DND-41 (cell line): ENCODE data around the gene LRRC57.

Experiments used
- ATAC-seq: fragments of 200-7000 bp; cut with Tn5 transposase; 3 replicates; pipeline ENCODE4 v1.9.1; 2021; ENCODE audit warnings: low read depth; ENCODE audit not compliant: insufficient read depth
- DNase-seq: peaks from one replicate; pipeline ENCODE4 v3.0.0-alpha.2; 2020
- H2AFZ ChIP-seq: 2 replicates; pipeline ENCODE4 v1.6.0; 2012; ENCODE audit warnings: low read depth, low read length
- H3K27ac ChIP-seq: 2 replicates; pipeline ENCODE4 v1.5.1; 2012; ENCODE audit warnings: low read length, inconsistent platforms
- H3K27me3 ChIP-seq: fragments of 200-600 bp; sonication (generic); 2 replicates; pipeline ENCODE4 v1.6.0; 2012; ENCODE audit warnings: low read length, mild to moderate bottlenecking, inconsistent platforms; ENCODE audit not compliant: insufficient read depth, poor library complexity
- H3K36me3 ChIP-seq: 2 replicates; pipeline ENCODE4 v1.5.1; 2012; ENCODE audit warnings: low read length, inconsistent platforms; ENCODE audit not compliant: insufficient read depth
- H3K4me1 ChIP-seq: 2 replicates; pipeline ENCODE4 v1.5.1; 2012; ENCODE audit warnings: mild to moderate bottlenecking, low read length; ENCODE audit not compliant: insufficient read depth
- H3K4me2 ChIP-seq: 2 replicates; pipeline ENCODE4 v1.6.0; 2012; ENCODE audit warnings: mild to moderate bottlenecking, moderate library complexity, low read length, inconsistent platforms; ENCODE audit not compliant: insufficient read depth
- H3K4me3 ChIP-seq, 2 experiments: fragments of 200-600 bp in 1 of 2; shearing (Covaris generic) in 1 of 2; 2 replicates each; pipeline ENCODE4 v1.5.1; 2012 to 2016; ENCODE audit warnings: inconsistent platforms in 2 of 2, low read length in 2 of 2, mild to moderate bottlenecking in 2 of 2, low read depth in 1 of 2, moderate library complexity in 1 of 2
- H3K79me2 ChIP-seq: 2 replicates; pipeline ENCODE4 v1.6.0; 2012; ENCODE audit warnings: low read length, inconsistent platforms; ENCODE audit not compliant: insufficient read depth
- H3K9ac ChIP-seq: 2 replicates; pipeline ENCODE4 v1.6.0; 2012; ENCODE audit warnings: low read depth, mild to moderate bottlenecking, inconsistent platforms, low read length, moderate library complexity
- H3K9me3 ChIP-seq: 2 replicates; pipeline ENCODE4 v1.5.1; 2012; ENCODE audit warnings: low read length, moderate library complexity, mild to moderate bottlenecking, inconsistent platforms; ENCODE audit not compliant: insufficient read depth, severe bottlenecking
- H4K20me1 ChIP-seq: 2 replicates; pipeline ENCODE4 v1.6.0; 2012; ENCODE audit warnings: low read length; ENCODE audit not compliant: insufficient read depth
- CTCF ChIP-seq: IDR thresholded peaks from 2 replicates; pipeline ENCODE4 v1.5.1; 2012; ENCODE audit warnings: borderline replicate concordance, low read length, moderate library complexity, mild to moderate bottlenecking; ENCODE audit not compliant: poor library complexity, severe bottlenecking; ENCODE audit errors: extremely low read depth
- EZH2 ChIP-seq: IDR thresholded peaks from 3 replicates; pipeline ENCODE4 v1.6.1; 2012; ENCODE audit warnings: borderline replicate concordance, low read depth, mild to moderate bottlenecking, moderate library complexity, low read length, inconsistent platforms; ENCODE audit not compliant: severe bottlenecking

Gene LRRC57

DNA sequence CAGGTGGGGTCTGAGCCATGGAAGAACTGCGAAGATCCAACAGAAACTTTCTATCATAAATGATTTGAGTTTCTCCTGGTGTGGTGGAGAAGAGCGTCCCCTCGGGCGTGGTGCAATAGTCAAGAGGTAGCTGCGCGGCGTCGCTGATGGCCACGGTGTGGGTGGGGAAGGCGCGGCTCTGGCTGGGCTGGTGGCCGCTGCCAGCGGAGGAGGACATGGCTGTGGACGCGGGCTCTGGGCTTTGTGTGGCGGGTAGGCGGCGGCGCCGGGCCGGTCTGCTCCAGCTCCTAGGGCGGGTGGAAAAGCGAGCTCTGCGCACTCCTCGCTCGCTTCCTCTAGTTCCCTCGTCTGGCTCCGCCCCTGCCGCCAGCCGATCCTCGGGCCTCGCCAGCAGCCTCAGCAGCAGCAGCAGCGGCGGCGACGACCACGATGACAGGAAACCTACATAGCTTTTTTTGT, 32.7 kb upstream of the LRRC57 start:
- Histone ChIP-seq H3K4me3 (peak overlapping the region; percentile 19 to 65; a peak in 3 of 4 replicates), H4K20me1 (no peaks in the 10 kb centered on the region; the same call in 1 of the 2 replicates), H3K9me3 (no peaks in the 10 kb centered on the region), H3K27ac (peak overlapping the region; percentile 21; the same call in 1 of the 2 replicates), H3K27me3 (peaks cover 11% of the 10 kb centered on the region), H3K4me1 (peaks cover 23% of the 10 kb centered on the region), H3K79me2 (no peaks in the 10 kb centered on the region), H3K36me3 (no peaks in the 10 kb centered on the region), H3K9ac (peak overlapping the region; percentile 58), H3K4me2 (peak overlapping the region; percentile 79), H2AFZ (peak overlapping the region; percentile 91)
- TF ChIP-seq CTCF (no peak), EZH2 (no peak)
- DNase-seq (peak; percentile 84), ATAC-seq (peak; percentile 100)

GRCh38 chr15:42578984-42579537, 30.5 kb upstream of the LRRC57 start:
- H3K4me1 ChIP-seq, result peaks cover 42% of the 10 kb centered on the region
- no peak overlapping the region for H3K4me3 ChIP-seq
- H3K9ac ChIP-seq, result no peak overlapping the region
- no peaks in the 10 kb centered on the region; the same call in 1 of the 2 replicates for H4K20me1 ChIP-seq
- no peaks in the 10 kb centered on the region for H3K79me2 ChIP-seq
- DNase-seq, result no peak
- H3K4me2 ChIP-seq, result no peak overlapping the region
- ATAC-seq, result no peak
- TF ChIP-seq EZH2 (no peak), CTCF (no peak)
- H3K27me3 ChIP-seq, result peaks cover 11% of the 10 kb centered on the region
- H3K9me3 ChIP-seq, result no peaks in the 10 kb centered on the region
- H3K36me3 ChIP-seq, result no peaks in the 10 kb centered on the region
- no peak overlapping the region for H3K27ac ChIP-seq
- H2AFZ ChIP-seq, result no peak overlapping the region

GRCh38 chr15:42577514-42578031, 29.0 kb upstream of the LRRC57 start:
- Histone ChIP-seq H3K9ac (no peak overlapping the region), H4K20me1 (no peaks in the 10 kb centered on the region; the same call in 1 of the 2 replicates), H3K4me1 (peaks cover 43% of the 10 kb centered on the region), H3K27me3 (peaks cover 11% of the 10 kb centered on the region), H2AFZ (no peak overlapping the region), H3K4me2 (no peak overlapping the region), H3K36me3 (no peaks in the 10 kb centered on the region), H3K4me3 (no peak overlapping the region), H3K9me3 (no peaks in the 10 kb centered on the region), H3K79me2 (no peaks in the 10 kb centered on the region), H3K27ac (no peak overlapping the region)
- no peak for ATAC-seq
- TF ChIP-seq CTCF (no peak), EZH2 (no peak)
- DNase-seq, result no peak
